Hematopoietic multipotent progenitor cell treated with erythropoietin and hydrocortisone succinate and interleukin-3 and kit ligand, for 6 days (in vitro differentiated cells): ENCODE results near the gene DCXR.

Experiments used
- DNase-seq: peaks from one replicate; pipeline ENCODE4 v3.0.0-alpha.2; 2015

Gene DCXR

DNA sequence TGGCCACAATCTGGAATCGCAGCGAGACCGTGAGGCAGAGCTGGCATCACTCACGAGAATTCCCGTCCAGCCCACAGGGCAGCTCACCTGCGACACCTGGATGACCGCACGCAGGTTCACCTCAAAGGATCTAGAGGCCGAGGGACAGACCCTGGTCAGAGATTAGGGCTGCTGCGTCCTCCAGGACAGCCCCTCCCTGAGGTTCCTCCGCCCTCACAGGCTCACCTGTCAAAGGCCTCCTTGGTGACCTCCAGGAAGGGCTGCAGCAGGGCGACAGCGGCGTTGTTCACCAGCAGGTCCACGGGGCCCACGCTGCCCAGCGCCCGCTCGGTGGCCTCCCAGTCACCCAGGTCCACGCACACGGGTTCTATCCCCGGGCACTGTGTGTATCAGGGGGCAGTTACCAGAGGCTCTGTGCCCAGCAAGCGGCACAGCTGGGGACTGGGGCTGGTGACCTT, 834 bp downstream of the DCXR start:
- no peak for DNase-seq

DNA sequence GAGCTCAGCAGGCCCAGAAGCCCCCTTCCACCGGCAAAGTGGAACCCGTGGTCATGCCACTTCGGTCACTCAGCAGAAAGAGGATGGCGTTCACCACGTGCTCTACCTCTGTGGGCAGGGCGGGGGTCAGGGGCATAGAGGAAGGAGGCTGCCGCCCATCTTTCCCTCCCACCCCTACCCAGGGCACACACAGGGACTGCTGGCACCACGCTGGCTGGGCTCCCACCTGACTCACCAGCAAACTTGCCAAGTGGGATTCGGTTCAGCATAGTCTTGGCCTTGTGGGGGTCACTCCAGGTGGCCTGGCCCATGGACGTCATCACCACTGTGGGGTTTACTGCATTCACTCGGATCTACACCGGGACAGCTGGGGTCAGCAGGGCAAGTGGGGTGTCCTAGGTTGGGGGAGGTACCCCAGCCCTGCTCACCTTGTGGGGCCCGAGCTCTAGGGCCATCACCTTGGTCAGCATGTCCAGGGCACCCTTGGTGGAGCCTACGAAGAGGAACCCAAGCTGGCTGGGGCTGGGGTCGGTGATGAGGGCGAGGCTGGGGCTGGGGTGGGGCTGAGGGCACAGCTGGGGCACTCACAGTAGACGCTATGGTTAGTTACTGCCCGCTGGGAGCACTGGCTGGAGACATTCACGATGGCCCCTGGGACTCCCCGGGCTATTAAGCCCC, 1.4 kb downstream of the DCXR start:
- DNase-seq = no peak

DNA sequence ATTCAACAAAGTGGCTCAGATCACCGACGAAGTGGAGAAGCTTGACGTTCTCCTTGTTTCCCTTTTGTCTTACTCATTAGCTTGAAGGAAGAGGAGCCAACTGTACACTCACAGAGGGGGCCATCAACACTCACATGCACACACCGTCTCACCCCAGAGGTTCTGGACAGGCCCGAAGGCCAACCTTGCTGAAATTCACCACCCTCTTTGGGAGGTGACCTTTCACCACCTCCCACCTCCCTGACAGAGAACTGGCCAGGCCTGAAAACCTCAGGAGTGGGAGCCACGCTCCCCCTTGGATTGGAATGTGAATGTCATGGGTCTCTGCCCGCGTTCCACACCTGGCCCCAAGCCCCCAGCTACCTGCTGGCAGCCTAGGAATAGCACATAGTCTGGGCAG, 2.0 kb downstream of the DCXR start:
- DNase-seq = no peak

DNA sequence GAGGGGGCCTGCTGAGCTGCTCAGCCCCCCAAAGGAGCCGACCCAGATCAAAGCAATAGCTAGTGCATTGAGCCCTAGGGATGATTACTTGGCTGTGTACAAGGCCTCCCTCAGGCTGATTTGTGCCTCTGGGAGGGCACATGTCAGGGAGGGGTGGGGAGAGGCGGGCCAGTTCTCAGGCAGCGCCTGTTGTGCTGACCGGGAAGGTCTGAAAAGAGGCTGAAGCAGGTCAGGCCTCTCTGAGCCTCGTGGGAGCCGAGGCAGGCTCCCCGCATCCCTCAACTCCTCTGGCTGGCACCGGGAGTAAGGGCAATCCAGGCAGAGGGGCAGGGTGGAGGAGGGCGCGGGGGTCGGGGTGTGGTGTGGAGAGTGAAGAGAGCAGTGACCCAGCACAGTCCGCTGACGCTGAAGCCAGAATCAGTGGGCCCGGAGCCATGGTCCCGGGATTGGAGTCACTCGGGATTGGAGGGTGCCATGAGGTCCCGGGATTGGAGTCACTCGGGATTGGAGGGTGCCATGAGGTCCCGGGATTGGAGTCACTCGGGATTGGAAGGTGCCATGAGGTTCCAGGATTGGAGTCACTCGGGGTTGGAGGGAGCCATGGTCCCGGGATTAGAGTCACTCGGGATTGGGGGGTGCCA, 3.0 kb downstream of the DCXR start:
- DNase-seq = no peak

DNA sequence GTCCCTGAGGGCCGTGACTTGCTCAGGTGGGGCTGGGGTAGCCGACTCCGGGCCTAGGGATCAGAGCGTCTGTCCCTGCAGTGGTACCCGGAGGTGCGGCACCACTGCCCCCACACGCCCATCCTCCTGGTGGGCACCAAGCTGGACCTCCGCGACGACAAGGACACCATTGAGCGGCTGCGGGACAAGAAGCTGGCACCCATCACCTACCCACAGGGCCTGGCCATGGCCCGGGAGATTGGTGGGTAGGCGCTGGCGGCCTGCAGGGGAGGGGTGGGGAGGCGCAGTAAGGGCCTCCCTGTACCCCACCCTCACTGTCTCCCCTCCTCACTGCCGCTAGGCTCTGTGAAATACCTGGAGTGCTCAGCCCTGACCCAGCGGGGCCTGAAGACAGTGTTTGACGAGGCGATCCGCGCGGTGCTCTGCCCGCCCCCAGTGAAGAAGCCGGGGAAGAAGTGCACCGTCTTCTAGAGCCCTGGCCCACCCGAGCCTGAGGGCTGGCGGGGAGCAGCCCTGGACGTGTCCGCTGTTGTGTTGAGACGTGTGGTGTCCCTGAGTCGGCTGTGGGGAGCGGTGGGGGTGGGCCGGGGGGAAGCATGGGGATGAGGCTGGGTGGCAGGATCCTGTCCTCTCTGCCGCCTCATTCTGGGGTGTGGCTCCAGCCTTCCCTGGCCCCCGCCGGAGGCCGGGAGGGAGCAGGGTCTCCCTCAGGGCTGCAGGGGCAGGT, 4.0 kb downstream of the DCXR start:
- no peak for DNase-seq

DNA sequence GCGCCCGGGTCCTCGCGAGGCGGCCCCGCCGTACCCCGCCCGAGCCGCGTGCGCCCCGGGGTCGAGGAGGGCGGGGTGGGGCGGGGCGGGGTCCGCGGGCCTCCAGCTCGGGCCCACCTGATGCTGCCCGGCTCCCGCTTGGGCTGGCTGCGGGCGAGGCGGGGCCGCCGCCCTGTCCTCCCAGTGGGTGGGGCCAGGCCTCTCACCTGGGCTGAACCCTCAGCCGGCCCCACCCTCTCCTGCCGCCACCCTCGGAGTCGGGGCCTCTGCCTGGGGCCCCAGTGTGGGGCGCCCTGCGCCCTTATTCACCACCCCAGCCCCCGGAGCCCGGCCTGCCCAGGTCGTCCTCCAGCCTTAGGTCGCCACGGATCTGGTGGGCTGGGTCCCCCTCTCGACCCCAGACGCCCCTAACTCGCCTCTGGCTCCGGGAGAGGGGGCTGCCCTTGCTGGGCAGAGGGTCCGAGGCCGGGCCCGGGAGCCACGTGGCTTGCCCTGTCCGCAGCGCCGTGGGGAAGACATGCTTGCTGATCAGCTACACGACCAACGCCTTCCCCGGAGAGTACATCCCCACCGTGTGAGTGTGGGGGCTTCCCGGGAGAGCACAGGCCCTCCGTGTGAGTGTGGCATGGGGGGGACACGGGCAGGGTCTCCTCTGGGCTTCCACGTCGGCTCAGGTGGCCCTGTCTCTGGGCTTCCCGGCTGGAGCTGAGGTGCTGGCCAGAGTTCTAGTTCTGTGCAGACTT, 5.4 kb downstream of the DCXR start:
- peak; percentile 47 for DNase-seq

DNA sequence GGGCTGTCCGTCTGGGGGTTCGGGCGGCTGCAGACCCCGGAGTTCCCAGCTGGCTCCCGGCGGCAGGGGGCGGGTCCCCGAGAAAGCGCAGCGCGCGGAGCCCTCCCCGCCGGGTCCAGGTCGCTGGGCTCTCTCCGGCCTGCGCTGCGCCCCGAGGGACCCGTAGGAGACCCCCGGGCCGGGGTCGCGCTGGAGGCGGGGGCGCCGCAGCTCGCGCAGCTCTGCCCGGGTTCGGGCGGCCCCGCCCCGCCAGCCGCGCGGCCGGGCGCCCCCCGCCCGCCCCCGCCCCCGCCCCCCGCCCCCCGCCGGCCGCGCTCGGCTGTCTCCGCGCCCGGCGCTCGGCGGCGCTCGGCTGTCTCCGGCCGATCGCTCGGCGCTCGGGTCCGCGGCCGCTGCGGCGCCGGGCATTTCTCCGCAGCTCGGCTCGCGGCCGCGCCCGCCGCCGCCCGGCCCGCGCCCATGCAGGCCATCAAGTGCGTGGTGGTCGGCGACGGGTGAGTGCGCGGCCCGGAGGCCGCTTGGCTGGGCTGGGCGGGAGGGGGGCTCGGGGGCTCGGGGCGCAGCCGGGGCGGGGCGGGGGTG, 6.1 kb downstream of the DCXR start, which contains the start of gene RAC3:
TSS of gene RAC3 (plus strand) at position 376 of the 582 bp plus-strand sequence. CDS start at position 460, 84 bp downstream.
- DNase-seq = peak; percentile 58

DNA sequence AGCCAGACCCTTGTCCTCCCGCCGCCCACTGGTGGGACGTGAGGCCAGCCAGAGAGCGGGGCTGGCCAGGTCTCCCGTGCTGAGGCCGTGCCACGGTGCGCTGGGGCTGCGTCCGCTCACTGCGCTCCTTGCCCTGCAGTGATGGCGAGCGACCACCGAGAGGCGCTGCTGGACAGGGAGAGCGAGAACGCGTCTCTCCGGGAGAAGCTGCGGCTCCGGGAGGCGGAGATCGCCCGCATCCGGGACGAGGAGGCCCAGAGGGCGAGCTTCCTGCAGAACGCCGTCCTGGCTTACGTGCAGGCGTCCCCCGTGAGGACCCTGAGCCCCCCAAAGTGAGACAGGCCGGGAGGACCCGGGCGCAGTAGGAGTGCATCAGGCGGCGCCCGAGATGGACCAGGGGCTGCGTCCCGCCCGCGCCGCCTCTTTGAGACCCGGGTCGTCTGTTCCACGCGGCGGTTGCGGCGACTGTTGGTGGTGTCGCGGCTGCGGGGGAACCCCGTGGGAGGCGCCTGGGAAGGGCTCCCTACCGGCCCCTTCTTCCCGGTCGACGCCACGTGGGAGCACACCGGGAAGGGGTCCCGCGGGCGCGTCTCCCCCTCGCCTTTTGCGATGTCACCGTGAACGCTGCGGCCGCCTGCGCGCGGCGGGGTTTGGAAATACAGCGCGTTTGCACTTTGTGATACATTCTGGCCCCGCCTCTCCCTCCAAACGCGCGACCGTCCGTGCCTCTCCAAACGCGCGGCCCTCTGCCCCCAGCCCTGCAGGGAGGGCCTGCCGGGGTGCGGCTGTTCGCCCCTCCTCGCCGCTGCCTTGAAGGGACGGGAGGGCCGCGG, 6.8 kb downstream of the DCXR start:
- peak; percentile 87 for DNase-seq

DNA sequence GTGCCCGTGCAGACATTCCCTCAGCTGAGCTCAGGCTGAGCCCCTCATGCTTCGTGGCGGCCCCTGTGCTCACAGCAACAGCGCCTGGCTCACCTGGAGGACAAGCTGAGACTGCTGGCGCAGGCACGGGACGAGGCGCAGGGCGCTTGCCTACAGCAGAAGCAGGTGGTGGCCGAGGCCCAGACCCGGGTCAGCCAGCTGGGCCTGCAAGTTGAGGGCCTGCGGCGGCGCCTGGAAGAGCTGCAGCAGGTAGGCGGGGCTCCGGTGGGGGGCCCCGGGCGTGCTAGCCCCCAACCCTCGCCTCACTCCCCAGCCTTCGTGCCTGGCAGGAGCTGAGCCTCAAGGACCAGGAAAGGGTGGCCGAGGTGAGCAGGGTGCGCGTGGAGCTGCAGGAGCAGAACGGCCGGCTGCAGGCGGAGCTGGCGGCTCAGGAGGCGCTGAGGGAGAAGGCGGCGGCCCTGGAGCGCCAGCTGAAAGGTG, 7.5 kb downstream of the DCXR start:
- no peak for DNase-seq

DNA sequence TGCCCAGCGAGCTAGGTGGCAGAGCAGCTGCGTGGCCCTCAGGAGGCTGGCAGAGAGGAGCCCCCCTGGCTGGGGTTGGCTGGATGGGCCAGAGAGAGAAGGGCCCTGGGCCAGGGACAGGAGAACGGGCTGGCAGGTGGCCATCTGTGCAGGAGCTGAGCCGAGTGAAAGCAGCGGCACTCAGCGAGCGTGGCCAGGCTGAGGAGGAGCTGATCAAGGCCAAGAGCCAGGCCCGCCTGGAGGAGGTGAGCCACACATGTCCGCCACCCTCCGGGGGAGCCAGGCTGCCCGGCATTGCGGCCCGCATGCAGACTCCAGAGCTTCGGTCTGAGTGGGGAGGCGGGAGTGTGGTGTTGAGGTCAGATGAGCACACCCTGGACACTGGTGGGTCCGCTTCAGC, 8.1 kb downstream of the DCXR start:
- no peak for DNase-seq

DNA sequence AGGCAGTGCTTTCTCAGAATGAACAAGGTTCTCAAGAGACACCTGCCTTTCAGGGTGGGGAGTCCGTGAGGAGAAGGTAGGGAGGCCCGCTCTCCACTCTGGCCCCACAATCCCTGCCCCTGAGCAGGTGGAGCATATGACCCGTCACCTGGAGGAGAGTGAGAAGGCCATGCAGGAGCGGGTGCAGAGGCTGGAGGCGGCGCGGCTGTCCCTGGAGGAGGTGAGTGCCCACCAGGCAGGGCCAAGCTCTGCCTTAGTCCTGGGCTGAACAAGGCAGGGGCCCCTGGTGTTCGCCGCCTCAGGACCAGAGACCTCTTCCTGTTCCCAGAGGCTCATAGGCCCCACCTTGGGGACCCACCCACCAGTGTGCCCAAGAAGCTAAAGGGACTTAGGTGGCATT, 8.5 kb downstream of the DCXR start:
- DNase-seq = no peak

DNA sequence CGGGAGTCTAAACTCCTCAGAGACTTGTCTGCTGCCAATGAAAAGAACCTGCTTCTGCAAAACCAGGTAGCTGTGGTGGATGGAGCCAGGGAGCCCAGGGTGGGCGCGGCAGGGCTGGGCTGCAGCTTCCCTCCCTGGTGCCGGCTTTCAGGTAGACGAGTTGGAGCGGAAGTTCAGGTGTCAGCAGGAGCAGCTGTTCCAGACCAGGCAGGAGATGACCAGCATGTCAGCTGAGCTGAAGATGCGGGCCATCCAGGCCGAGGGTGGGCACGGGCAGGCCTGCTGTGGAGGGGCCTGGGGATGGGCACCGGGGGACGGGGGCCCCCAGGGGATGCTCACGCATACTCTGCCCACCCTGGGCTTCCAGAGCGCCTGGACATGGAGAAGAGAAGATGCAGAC, 9.3 kb downstream of the DCXR start:
- DNase-seq = no peak

DNA sequence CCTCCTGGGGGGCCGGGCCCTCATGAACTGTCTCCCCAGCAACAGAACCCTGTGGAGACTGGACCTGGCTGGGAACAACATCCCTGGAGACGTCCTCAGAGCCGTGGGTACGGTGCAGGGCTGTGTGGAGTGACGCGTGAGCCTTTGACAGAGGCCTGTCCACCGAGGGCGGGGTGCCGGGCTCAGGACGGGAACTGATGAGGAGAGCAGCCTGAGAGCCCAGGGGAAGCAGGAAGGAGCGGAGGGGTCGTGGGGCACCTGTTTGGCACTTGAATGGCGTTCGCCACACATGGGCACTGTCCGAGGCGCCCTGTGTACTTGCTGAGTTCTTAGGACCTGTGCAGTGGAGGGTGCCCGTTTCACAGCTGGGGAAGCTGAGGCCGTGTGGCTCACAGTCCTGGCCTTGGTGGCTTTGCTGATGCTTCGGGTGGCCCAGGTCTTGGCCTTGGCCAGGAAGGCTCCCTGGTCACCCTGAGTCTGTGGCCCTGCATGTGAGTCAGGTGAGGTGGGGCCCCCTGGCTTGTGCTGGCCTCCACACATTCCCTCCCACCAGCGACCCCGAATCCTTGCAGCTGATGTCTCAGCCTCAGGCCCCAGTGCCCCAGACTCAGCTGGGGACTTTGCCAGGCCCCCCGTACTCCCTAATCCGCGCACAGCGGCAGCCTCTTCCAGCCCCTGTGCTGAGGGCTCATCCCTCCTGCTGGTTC, 11.9 kb downstream of the DCXR start:
- DNase-seq = no peak

DNA sequence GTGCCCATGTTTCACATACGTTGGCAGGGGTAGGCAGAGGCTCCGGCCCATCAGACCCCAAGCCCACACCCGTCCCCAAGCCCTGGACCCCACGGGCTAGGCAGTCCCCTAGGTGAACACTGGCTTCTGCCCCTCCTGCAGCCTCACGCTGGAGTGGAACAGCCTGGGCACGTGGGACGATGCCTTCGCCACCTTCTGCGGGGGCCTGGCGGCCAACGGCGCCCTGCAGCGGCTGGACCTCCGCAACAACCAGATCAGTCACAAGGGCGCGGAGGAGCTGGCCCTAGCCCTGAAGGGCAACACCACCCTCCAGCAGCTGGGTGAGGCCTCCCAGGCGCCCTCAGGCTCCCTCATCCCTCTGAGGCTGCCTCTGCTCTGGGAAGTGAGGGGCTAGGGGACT, 12.6 kb downstream of the DCXR start:
- no peak for DNase-seq

DNA sequence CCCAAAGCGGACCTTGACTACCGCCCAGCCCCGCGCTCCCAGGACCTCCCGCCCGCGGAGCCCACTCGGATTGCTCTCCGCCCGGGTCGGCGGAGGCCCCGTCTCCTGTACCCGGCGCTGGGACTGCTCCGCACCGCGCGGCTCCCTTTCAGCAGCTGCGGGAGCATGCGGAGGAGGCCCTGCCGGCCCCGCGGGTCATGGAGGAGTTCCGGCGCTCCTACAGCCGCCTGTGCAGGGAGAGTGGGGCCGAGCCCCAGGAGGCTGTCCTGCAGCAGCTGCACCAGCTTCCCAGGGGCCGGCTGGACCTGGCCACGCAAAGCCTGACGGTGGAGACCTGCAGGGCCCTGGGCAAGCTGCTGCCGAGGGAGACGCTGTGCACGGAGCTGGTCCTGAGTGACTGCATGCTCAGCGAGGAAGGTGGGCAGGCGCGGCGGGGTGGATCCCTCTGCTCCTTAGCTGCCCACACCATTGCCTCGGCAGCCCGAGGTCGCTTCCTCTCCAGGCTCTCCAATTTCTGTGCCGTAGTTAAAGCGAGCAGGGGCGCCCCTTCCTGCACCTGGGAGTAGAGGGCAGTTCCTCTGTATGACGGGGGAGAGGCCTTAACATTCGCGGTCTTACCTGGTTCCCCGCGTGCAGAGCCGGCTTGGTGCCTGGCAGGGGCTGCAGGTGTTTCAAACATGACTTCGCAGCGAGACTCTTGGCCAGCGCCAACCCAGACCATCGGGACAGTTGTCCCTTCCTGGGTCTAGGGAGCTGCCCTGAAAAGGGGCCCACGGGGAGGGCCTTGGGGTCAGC, 13.9 kb downstream of the DCXR start:
- peak; percentile 62 for DNase-seq

DNA sequence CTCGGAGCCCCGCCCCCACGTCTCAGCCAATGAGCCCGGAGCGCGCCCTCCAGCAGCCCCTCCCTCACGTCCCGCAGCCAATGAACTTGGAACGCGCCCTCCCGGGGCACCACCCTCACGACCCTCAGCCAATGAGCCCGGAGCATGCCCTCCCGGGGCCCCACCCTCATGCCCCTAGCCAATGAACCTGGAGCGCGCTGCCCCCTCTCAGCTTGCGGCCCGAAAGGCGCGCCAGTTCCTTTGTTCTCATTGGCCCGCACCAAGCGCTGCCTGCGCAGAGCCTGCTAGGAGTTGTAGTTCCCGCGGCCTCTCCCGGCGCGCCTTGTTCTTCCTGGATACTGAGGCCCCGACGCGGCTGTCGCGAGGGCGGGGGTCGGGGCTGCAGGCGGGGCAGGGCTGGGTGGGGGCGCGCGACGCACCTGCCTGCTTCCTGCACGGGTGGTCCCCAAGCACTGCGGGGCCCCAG, 14.5 kb downstream of the DCXR start, which contains the start of gene LRRC45:
TSS of gene LRRC45 (plus strand) at position 325 of the 466 bp plus-strand sequence. CDS start 339 bp downstream, outside the sequence.
- peak; percentile 100 for DNase-seq

DNA sequence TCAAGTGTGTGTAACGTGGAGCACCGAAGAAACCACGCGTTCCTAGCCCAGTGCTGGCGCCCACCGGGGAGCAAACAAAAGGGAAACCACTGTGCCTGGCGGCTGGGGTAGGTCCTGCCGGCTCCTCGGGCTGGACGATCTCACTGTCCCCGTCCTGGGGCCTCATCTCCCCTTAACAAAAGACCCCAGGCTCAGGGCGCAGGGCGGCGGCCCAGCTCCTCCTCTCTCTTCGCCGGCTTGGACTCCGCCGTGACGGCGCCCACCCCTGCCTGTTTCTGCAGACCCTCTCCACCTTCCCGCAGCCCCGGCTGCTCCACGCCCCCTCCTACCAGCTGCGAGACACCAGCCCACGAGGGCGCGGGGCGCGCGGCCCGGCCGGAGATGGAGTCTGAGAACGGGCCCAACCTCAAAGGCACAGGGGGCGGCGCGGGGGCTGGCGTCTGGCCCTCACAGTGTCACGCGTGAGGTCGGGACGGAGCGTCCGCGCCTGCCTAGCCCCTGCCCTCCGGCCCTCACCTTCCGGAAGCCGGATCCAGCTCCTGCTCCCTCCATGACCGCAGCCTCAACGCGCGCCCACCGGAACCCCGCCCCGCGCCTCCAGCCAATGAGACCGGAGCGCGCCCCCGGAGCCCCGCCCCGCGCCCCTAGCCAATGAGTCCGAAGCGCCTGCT, 15.1 kb downstream of the DCXR start, which contains the start of gene CENPX:
TSS of gene CENPX (minus strand) at position 569 of the 671 bp plus-strand sequence. CDS start at position 552, 17 bp downstream.
- peak; percentile 36 for DNase-seq

DNA sequence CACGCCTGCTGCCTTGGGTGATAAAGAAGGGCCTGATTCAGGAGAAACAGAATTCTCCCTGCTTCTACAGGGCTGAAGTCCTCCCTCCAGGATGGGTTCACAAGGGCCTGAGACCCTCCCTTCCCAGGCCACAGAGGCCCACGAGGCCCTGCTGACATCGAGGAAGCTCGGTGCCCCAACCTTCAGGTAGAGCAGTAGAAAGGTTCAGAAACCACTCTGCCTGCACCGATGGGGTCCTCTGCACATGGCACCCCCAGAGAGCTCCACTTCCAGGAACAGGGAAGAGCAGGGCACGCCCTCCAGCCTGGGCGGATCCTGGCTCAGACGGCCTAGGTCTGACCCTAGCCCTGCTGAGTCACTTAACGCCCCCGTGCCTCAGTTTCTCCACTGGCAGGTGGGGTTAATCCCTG, 15.6 kb downstream of the DCXR start:
- DNase-seq = no peak
